C4-2B (cell line): ENCODE measurements around the gene EMC7.

Experiments used
- H3K27ac ChIP-seq: fragments of 450-650 bp; 2 replicates; pipeline ENCODE4 v1.5.1; 2017
- ZFX ChIP-seq: fragments of 450-650 bp; IDR thresholded peaks from 2 replicates; pipeline ENCODE4 v1.6.1; 2017
- TF ChIP-seq, protein P1 (sequence below): fragments of 450-650 bp; conservative IDR thresholded peaks from 2 replicates; pipeline ENCODE4 v1.5.1; 2017; ENCODE audit warnings: mild to moderate bottlenecking

EMC7 gene

GRCh38 chr15:34109797-34110663 is 8.4 kb upstream of the EMC7 start:
- no peak overlapping the region for H3K27ac ChIP-seq
- no peak for TF ChIP-seq ZFX
- TF ChIP-seq, protein P1, sequence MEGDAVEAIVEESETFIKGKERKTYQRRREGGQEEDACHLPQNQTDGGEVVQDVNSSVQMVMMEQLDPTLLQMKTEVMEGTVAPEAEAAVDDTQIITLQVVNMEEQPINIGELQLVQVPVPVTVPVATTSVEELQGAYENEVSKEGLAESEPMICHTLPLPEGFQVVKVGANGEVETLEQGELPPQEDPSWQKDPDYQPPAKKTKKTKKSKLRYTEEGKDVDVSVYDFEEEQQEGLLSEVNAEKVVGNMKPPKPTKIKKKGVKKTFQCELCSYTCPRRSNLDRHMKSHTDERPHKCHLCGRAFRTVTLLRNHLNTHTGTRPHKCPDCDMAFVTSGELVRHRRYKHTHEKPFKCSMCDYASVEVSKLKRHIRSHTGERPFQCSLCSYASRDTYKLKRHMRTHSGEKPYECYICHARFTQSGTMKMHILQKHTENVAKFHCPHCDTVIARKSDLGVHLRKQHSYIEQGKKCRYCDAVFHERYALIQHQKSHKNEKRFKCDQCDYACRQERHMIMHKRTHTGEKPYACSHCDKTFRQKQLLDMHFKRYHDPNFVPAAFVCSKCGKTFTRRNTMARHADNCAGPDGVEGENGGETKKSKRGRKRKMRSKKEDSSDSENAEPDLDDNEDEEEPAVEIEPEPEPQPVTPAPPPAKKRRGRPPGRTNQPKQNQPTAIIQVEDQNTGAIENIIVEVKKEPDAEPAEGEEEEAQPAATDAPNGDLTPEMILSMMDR: peak; percentile 81

DNA sequence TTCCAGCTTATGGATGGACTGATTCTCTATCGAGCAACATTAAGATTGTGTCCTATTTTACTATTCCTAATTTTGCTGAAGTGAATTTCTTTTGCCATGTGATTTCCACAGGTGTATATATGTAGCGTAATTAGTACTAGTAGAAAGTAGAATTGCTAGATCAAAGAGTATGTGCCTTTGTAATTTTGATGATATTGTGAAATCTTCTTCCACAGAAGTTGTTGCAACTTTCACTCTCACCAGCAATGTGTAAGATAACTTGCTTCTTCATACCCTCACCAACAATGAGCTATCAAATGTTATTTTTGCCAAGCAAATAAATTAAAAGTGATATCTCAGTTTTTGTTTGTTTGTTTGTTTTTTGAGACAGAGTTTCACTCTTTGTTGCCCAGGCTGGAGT is 5.7 kb upstream of the EMC7 start:
- TF ChIP-seq ZFX: no peak
- TF ChIP-seq, protein P1: no peak
- H3K27ac ChIP-seq: no peak overlapping the region

DNA sequence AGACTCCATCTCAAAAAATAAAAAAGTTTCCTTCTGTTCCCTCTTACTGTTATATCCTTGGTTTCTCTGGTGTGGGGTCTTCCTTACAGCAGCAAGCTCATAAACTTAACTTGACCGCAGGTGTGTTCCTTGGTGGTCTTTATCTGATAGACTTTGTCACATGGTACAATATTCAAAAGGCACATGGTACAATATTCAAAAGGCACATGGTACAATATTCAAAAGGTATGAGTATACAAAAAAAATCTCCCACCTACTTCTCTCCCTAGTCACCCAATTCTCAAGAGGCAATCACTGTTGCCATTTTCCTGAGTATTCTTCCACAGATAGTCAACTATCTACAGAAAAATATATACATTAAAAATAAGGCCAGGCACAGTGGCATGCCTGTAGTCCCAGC is 4.8 kb upstream of the EMC7 start:
- H3K27ac ChIP-seq: no peak overlapping the region
- no peak for TF ChIP-seq ZFX
- TF ChIP-seq, protein P1: no peak

- no peak for TF ChIP-seq ZFX
- TF ChIP-seq, protein P1: no peak
- H3K27ac ChIP-seq: peak overlapping the region; percentile 74
Observed at GRCh38 chr15:34102175-34102925, 688 bp upstream of the EMC7 start.

GRCh38 chr15:34099914-34100313 is 1.7 kb downstream of the EMC7 start:
- no peak overlapping the region for H3K27ac ChIP-seq
- no peak for TF ChIP-seq ZFX
- TF ChIP-seq, protein P1: no peak

DNA sequence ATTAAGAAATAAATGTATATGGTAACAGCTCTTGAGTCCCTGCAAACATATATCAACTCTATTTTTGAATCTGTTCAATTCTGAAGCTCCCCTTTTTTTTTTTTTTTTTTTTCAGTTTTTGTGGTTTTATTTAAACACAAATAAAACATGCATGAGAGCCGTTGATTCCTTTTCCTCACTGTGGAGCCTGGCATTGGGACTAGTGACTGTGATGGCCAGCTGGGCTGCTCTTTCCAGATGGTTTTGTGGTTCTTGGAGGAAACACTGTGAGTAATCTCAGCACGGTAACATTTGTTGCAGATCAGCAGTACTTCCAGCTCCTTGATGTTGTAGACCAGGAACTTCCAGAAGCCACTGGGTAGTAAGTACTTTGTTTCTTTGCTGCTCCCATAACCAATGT is 15.9 kb downstream of the EMC7 start:
- no peak for TF ChIP-seq ZFX
- TF ChIP-seq, protein P1: no peak
- no peak overlapping the region for H3K27ac ChIP-seq

GRCh38 chr15:34084086-34084485 is 17.6 kb downstream of the EMC7 start:
- TF ChIP-seq ZFX: no peak
- TF ChIP-seq, protein P1: no peak
- H3K27ac ChIP-seq: no peak overlapping the region
